Peyer's patch (tissue), 4 donors: ENCODE measurements around the gene EEF1A1. TPM values are rescaled to one million over a fixed set of nuclear protein-coding genes. Genes with fewer than 3 reads are reported as not detected.
"Not testable (repeated sequence)": the region's sequence is repeated elsewhere in the genome, so short reads cannot be mapped to it uniquely, and the experiment has no call there.

ENCODE experiments used
- DNase-seq, 3 donors: peaks; one replicate each; pipeline ENCODE4 v3.0.0-alpha.2; 2017 to 2019
- H3K27ac ChIP-seq, 4 donors: fragments of 200-600 bp; sonication (generic); one replicate each; pipeline ENCODE4 v1.5.1; 2016 to 2019
- H3K27me3 ChIP-seq, 2 donors: fragments of 200-600 bp; sonication (generic); one replicate each; pipeline ENCODE4 v1.5.1; 2019
- H3K36me3 ChIP-seq, 3 donors: fragments of 200-600 bp; sonication (generic); one replicate each; pipeline ENCODE4 v1.5.1; 2016 to 2019
- H3K4me1 ChIP-seq, 4 donors: fragments of 200-600 bp; sonication (generic); one replicate each; pipeline ENCODE4 v1.5.1; 2016 to 2019
- H3K4me3 ChIP-seq, 4 donors: fragments of 200-600 bp; sonication (generic); 1 replicate in 3 of 4; 2 replicates in 1 of 4; pipeline ENCODE4 v1.5.1; 2016 to 2019; ENCODE audit warnings: mild to moderate bottlenecking in 1 of 4
- H3K9me3 ChIP-seq, 4 donors: fragments of 200-600 bp; sonication (generic); one replicate each; pipeline ENCODE4 v1.5.1; 2016 to 2019; ENCODE audit warnings: mild to moderate bottlenecking in 1 of 4
- CTCF ChIP-seq, 6 experiments: fragments of 450-650 bp in 4 of 6; fragments of 200-600 bp in 2 of 6; sonication (generic) in 1 of 6; IDR thresholded peaks; one replicate each; pipeline ENCODE4 v1.5.1; 2017 to 2019; ENCODE audit warnings: antibody characterized with exemption in 6 of 6, mild to moderate bottlenecking in 3 of 6, moderate library complexity in 1 of 6
- POLR2A ChIP-seq, 2 donors: fragments of 450-650 bp; IDR thresholded peaks; one replicate each; pipeline ENCODE4 v1.5.1; 2017; ENCODE audit warnings: antibody characterized with exemption in 2 of 2, mild to moderate bottlenecking in 2 of 2, moderate library complexity in 2 of 2
- total RNA-seq, 4 donors: library from RNA; depleted of rRNA; stranded (reverse); fragments of >200 nt; gene quantifications; one replicate each; pipeline ENCODE4 v1.1.0, GENCODE V29; 2016

EEF1A1 gene
- 1,000 to 10,000 TPM; 4,216 to 7,500 (median 5,030) TPM for total RNA-seq

GRCh38 chr6:73520688-73521350 is at the start of gene EEF1A1:
Gene EEF1A1 (minus strand): TSS chr6:73521032. CDS start chr6:73520026, 1,006 bp downstream.
- peak; percentile 99 to 100 (median 99) for DNase-seq
- TF ChIP-seq CTCF (IDR thresholded peaks at IDR 0.05) (peak in 1 of 6 experiments; percentile 25), POLR2A (IDR thresholded peaks at IDR 0.05) (peak; percentile 99 to 100)
- H3K4me1 ChIP-seq: peaks cover 0 to 37% (median 14%) of the 10 kb centered on the region in 4 donors

DNA sequence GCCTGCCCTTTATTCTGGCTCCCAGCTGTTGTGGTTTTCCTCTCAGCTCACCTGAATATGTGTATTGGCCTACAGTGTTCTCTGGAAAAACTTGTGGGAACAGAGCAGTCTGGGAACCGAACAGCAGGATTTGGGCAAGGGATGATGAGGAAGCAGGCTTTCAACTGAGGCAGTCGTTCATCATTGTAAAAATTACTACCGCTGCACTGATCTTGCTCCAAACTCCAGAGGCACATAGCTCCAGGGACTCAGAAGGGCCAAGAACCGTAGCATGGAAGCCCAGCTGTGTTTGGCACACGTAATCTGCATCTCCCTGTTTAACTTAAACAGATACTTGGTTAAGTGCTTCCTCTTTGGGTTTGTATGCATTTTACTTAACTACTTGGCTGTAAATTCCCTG is 48.3 kb upstream of the EEF1A1 start:
- no peak for DNase-seq
- no peaks in the 10 kb centered on the region for H3K27me3 ChIP-seq
- H3K9me3 ChIP-seq: no peaks in the 10 kb centered on the region
- TF ChIP-seq POLR2A (IDR thresholded peaks at IDR 0.05): no peak
- no peak for TF ChIP-seq CTCF (IDR thresholded peaks at IDR 0.05)
- H3K4me1 ChIP-seq: peaks cover 0 to 6% (median 0%) of the 10 kb centered on the region in 4 donors
- no peak overlapping the region for H3K4me3 ChIP-seq
- H3K36me3 ChIP-seq: no peaks in the 10 kb centered on the region
- H3K27ac ChIP-seq: no peak overlapping the region

More at GRCh38 chr6:73520688-73521350, at the start of gene EEF1A1:
- Histone ChIP-seq H3K4me3 (peak within 1 kb of the TSS; percentile 82 to 99 (median 88)), H3K9me3 (no peaks in the 10 kb centered on the region), H3K27ac (peak within 1 kb of the TSS; percentile 90 to 100 (median 96)), H3K36me3 (peaks cover 0 to 36% (median 0%) of the 10 kb centered on the region in 3 donors), H3K27me3 (no peaks in the 10 kb centered on the region)

DNA sequence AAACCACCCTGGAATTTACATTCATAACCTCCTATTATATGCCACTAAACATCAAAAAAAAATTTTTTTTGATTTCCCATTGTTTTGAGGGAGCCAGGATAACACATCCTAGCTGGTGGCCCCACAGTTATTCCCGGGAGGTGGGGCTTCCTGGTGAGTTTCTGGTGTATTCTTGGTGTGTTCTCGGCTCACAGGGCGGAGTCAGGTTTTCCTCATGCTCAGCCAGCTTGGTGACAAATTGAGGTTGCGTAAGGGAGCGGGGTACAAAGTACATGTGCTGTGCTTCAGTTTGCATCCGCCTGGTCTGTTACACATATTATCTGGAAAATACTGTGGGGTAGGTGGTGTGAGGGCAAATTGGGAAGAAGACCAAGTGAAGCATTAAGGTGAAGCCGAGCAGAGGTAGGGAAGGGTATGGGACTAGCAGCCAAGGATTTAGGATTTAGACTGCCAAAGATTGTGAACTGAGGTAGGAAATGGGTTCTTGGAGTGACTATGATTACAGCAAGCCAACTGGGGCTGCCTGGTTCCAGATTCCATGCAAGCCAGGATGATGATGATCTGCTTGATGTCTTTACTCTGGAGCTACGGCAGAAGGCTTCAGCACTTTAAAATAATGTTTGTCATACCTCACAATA is 46.2 kb upstream of the EEF1A1 start:
- Histone ChIP-seq H3K27me3 (no peaks in the 10 kb centered on the region), H3K36me3 (no peaks in the 10 kb centered on the region), H3K4me3 (no peak overlapping the region), H3K4me1 (peaks cover 0 to 6% (median 0%) of the 10 kb centered on the region in 4 donors), H3K27ac (peak overlapping the region in 3 of 4 donors; percentile 36 to 74 (median 47)), H3K9me3 (no peaks in the 10 kb centered on the region)
- DNase-seq: peak in 2 of 3 donors; percentile 79 to 90
- no peak for TF ChIP-seq POLR2A (IDR thresholded peaks at IDR 0.05)
- no peak for TF ChIP-seq CTCF (IDR thresholded peaks at IDR 0.05)

DNA sequence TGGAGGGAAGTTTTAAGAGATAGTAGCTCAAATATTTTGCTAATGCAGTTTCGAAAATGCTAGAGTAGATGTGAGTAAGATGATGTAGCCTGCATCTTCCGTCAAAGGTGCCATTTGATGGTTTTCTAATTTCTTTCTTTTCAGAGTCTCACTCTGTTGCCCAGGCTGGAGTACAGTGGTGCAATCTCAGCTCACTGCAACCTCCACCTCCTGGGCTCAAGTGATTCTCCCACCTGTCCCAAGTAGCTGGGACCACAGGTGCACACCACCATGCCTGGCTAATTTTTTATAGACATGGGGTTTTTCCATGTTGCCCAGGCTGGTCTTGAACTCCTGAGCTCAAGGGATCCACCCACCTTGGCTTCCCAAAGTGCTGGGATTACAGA is 45.6 kb upstream of the EEF1A1 start:
- H3K27ac ChIP-seq: peak overlapping the region in 2 of 4 donors; percentile 47 to 74
- not testable (repeated sequence) for H3K36me3 ChIP-seq, H3K4me3 ChIP-seq, DNase-seq, H3K27me3 ChIP-seq, H3K4me1 ChIP-seq, H3K9me3 ChIP-seq

DNA sequence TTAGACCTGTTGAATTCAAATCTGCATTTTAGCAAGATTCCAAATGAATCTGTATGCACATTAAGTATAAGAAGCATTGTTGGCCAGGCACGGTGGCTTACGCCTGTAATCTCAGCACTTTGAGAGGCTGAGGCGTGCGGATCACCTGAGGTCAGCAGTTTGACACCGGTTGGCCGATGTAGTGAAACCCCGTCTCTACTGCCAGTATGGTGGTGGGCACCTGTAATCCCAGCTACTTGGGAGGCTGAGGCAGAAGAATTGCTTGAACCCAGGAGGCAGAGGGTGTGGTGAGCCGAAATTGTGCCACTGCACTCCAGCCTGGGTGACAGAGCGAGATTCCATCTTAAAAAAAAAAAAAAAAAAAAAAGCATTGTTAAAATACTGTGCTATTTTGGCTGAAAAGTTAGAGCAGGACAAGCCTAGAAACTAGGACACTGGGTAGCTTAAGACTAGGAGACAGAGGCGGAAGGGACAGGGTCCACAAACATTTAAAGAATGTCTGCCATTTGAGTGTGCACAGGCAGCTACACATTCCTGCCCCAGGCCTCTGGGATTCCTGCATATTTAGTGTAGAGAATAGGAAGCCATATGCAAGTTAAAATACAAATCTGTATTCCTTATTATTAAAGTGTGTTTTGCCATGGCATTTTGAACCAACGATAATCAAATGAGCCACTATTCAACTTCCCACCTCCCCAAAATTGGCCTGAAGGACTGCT is 45.1 kb upstream of the EEF1A1 start:
- H3K36me3 ChIP-seq: no peaks in the 10 kb centered on the region
- H3K4me3 ChIP-seq: no peak overlapping the region
- H3K4me1 ChIP-seq: peaks cover 0 to 6% (median 0%) of the 10 kb centered on the region in 4 donors
- DNase-seq: no peak
- H3K27me3 ChIP-seq: no peaks in the 10 kb centered on the region
- no peaks in the 10 kb centered on the region for H3K9me3 ChIP-seq
- no peak for TF ChIP-seq POLR2A (IDR thresholded peaks at IDR 0.05)
- no peak overlapping the region for H3K27ac ChIP-seq

DNA sequence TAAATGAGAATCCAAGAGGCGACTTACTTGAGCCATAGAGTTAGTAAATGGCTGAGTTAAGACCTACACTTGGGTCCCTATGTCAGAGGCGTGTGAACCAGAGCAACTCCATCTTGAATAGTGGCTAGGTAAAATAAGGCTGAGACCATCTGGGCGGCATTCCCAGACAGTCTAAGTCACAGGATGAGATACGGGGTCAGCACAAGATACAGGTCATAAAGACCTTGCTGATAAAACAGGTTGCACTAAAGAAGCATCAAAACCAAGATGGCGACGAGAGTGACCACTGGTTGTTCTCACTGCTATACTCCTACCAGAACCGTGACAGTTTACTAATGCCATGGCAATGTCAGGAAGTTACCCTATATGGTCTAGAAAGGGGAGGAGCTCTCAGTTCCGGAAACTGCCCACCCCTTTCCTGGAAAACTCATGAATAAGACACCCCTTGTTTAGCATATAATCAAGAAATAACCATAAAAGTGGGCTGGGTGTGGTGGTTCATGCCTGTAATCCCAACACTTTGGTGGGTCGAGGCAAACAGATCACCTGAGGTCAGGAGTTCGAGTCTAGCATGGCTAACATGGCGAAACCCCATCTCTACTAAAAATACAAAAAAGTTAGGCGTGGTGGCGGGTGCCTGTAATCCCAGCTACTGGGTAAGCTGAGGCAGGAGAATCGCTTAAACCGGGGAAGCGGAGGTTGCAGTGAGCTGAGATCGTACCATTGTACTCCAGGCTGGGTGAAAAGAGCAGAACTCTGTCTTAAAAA is 43.9 kb upstream of the EEF1A1 start:
- Histone ChIP-seq H3K27me3 (no peaks in the 10 kb centered on the region), H3K36me3 (no peaks in the 10 kb centered on the region), H3K9me3 (no peaks in the 10 kb centered on the region), H3K27ac (no peak overlapping the region), H3K4me3 (no peak overlapping the region), H3K4me1 (peaks cover 0 to 6% (median 0%) of the 10 kb centered on the region in 4 donors)
- no peak for DNase-seq
- TF ChIP-seq POLR2A (IDR thresholded peaks at IDR 0.05): no peak
